Measurements from ENCODE around the gene SERINC2.

SERINC2 gene

DNA sequence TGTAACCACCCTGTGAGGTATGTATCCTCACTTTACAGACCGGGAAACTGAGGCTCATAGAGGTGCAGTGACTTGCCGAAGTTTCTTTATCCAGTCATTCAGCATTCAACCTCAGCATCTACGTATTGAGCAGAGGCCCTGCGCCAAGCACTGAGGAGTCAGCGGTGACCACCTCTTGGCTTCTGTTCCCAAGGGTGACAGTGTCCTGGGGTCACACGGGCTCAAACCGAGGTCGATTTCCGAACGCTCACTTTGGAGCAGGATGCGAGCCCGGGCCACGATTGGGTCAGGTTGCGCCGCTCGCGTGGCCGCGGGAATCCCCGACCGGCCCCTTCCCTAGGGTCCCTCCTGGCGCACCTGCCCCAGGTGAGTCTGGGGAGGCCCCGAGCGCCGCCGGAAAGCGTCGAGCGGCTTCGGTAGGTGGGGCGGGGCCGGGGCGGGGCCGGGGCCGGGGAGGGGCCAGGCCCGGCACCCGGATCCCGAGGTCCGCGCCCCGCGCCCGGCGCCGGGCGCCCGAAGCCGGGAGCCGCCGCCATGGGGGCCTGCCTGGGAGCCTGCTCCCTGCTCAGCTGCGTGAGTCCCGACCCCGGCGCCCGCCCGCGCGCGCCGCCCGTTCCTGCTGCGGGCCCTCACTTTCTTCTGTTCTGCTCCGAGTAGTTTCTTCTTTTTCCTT, at the start of gene SERINC2:
Gene SERINC2, plus strand, starts transcription at position 482 of the 673 bp plus-strand sequence. Its CDS starts 53 bp downstream, at position 535.
- H3K4me3 ChIP-seq, result peak within 1 kb of the TSS; percentile 66
- no peaks in the 10 kb centered on the region; the same call in 1 of the 2 replicates for H3K4me1 ChIP-seq
- peak in 1 of 2 experiments; percentile 48 for DNase-seq (ENCODE audit: low spot score in 2 of 2)
- H3K27me3 ChIP-seq (ENCODE audit: low read depth), result no peaks in the 10 kb centered on the region
- no peaks in the 10 kb centered on the region for H3K9me3 ChIP-seq
- no peaks in the 10 kb centered on the region for H3K36me3 ChIP-seq (replicated peaks)
- in situ Hi-C loops (cut with MboI; ENCODE audit: low sequenced_read_pairs), result no loop called here

- no peaks in the 10 kb centered on the region for H3K4me1 ChIP-seq
- in situ Hi-C loops (cut with MboI; ENCODE audit: low sequenced_read_pairs), result no loop called here
- H3K36me3 ChIP-seq (replicated peaks), result peaks cover 15% of the 10 kb centered on the region
These were observed 48.3 kb upstream of the SERINC2 start for GRCh38 chr1:31364561-31365250.

GRCh38 chr1:31366796-31367195, 46.2 kb upstream of the SERINC2 start:
- in situ Hi-C loops (cut with MboI; ENCODE audit: low sequenced_read_pairs), result no loop called here

More at GRCh38 chr1:31364561-31365250, 48.3 kb upstream of the SERINC2 start:
- DNase-seq (ENCODE audit: low spot score in 2 of 2), result no peak
- no peaks in the 10 kb centered on the region for H3K27me3 ChIP-seq (ENCODE audit: low read depth)
- H3K4me3 ChIP-seq, result no peak overlapping the region
- no peaks in the 10 kb centered on the region for H3K9me3 ChIP-seq

DNA sequence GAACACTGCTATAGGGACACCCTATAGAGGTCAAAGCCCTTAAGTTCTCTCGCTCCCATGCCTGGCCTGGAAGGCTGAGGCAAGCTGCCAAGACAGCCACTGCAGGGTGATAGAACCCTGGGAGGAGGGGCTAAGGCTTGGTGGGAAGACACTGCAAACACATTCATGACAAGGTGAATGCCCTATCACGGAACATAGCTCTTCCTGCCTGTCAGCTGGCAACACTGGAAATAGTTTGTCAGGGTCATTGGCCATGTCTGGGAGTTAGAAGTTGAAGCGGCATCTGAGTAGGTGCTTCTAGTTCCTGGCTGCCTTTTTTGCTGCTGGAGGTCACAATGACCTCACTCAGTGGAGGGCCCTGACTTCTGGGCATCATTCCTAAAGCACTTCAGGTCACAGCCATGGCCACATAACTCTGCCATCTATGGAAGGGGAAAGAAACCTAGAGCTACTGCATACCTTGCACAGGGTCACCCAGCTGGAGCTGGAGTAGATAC, 44.4 kb upstream of the SERINC2 start:
- H3K4me1 ChIP-seq, result peaks cover 9% of the 10 kb centered on the region
- no peak for DNase-seq (ENCODE audit: low spot score in 2 of 2)
- no peaks in the 10 kb centered on the region for H3K9me3 ChIP-seq
- H3K36me3 ChIP-seq (replicated peaks), result peaks cover 15% of the 10 kb centered on the region
- H3K27me3 ChIP-seq (ENCODE audit: low read depth), result no peaks in the 10 kb centered on the region
- in situ Hi-C loops (cut with MboI; ENCODE audit: low sequenced_read_pairs), result no loop called here
- no peak overlapping the region for H3K4me3 ChIP-seq

More at GRCh38 chr1:31366796-31367195, 46.2 kb upstream of the SERINC2 start:
- no peak for DNase-seq (ENCODE audit: low spot score in 2 of 2)
- Histone ChIP-seq H3K9me3 (no peaks in the 10 kb centered on the region), H3K27me3 (ENCODE audit: low read depth) (no peaks in the 10 kb centered on the region), H3K4me1 (no peaks in the 10 kb centered on the region), H3K4me3 (no peak overlapping the region), H3K36me3 (replicated peaks) (peaks cover 15% of the 10 kb centered on the region)

DNA sequence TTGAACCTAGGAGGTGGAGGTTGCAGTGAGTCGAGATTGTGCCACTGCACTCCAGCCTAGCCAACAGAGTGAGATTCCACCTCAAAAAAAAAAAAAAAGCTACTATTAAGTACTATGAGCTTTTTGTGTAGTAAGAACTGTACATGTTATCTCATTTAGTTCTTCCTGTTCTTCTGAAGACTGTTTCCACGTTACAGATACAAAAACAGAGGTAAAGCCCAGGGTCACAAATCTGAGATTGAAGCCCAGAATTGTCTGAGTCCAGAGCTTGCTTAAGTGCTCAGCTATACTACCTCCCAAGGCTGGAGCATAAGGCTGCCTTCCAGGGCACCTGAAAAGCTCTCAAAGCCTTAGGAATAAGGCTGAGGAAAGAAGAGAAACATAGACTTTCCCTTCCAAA, 43.0 kb upstream of the SERINC2 start:
- Histone ChIP-seq H3K4me1 (peaks cover 12% of the 10 kb centered on the region), H3K36me3 (replicated peaks) (peaks cover 11% of the 10 kb centered on the region), H3K4me3 (no peak overlapping the region), H3K27me3 (ENCODE audit: low read depth) (no peaks in the 10 kb centered on the region), H3K9me3 (no peaks in the 10 kb centered on the region)
- DNase-seq (ENCODE audit: low spot score in 2 of 2), result no peak
- in situ Hi-C loops (cut with MboI; ENCODE audit: low sequenced_read_pairs), result no loop called here

GRCh38 chr1:31370565-31370964, 42.4 kb upstream of the SERINC2 start:
- Histone ChIP-seq H3K36me3 (replicated peaks) (peaks cover 8% of the 10 kb centered on the region; the same call in 1 of the 2 replicates), H3K9me3 (no peaks in the 10 kb centered on the region), H3K4me1 (peaks cover 12% of the 10 kb centered on the region), H3K27me3 (ENCODE audit: low read depth) (no peaks in the 10 kb centered on the region), H3K4me3 (no peak overlapping the region)
- DNase-seq (ENCODE audit: low spot score in 2 of 2), result no peak
- in situ Hi-C loops (cut with MboI; ENCODE audit: low sequenced_read_pairs), result no loop called here

- Histone ChIP-seq H3K4me1 (peaks cover 12% of the 10 kb centered on the region), H3K9me3 (no peaks in the 10 kb centered on the region), H3K36me3 (replicated peaks) (peaks cover 5% of the 10 kb centered on the region; the same call in 1 of the 2 replicates), H3K4me3 (no peak overlapping the region), H3K27me3 (ENCODE audit: low read depth) (no peaks in the 10 kb centered on the region)
- no peak for DNase-seq (ENCODE audit: low spot score in 2 of 2)
- in situ Hi-C loops (cut with MboI; ENCODE audit: low sequenced_read_pairs), result no loop called here
These were observed 41.7 kb upstream of the SERINC2 start for GRCh38 chr1:31371121-31371959.

- peaks cover under 1% of the 10 kb centered on the region; the same call in 1 of the 2 replicates for H3K36me3 ChIP-seq (replicated peaks)
- peaks cover 12% of the 10 kb centered on the region for H3K4me1 ChIP-seq
- no peaks in the 10 kb centered on the region for H3K9me3 ChIP-seq
- no peaks in the 10 kb centered on the region for H3K27me3 ChIP-seq (ENCODE audit: low read depth)
- in situ Hi-C loops (cut with MboI; ENCODE audit: low sequenced_read_pairs), result no loop called here
- no peak for DNase-seq (ENCODE audit: low spot score in 2 of 2)
- no peak overlapping the region for H3K4me3 ChIP-seq
These were observed 41.0 kb upstream of the SERINC2 start for GRCh38 chr1:31372051-31372450.

DNA sequence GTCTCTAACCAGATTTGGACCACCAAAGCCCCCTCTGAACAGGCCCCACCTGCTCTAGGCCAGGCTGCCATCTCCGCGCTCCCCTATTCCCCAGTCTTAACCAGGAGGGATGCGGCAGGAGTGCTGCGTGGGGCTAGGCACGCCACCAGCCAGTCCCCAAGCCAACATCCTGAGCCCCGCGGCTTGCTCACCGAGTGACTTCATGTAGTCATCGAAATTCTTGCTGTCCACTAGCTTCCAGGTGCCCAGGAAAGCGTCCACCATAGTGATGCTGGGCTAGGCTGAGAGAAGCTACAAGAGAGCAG, 40.3 kb upstream of the SERINC2 start:
- in situ Hi-C loops (cut with MboI; ENCODE audit: low sequenced_read_pairs), result no loop called here

DNA sequence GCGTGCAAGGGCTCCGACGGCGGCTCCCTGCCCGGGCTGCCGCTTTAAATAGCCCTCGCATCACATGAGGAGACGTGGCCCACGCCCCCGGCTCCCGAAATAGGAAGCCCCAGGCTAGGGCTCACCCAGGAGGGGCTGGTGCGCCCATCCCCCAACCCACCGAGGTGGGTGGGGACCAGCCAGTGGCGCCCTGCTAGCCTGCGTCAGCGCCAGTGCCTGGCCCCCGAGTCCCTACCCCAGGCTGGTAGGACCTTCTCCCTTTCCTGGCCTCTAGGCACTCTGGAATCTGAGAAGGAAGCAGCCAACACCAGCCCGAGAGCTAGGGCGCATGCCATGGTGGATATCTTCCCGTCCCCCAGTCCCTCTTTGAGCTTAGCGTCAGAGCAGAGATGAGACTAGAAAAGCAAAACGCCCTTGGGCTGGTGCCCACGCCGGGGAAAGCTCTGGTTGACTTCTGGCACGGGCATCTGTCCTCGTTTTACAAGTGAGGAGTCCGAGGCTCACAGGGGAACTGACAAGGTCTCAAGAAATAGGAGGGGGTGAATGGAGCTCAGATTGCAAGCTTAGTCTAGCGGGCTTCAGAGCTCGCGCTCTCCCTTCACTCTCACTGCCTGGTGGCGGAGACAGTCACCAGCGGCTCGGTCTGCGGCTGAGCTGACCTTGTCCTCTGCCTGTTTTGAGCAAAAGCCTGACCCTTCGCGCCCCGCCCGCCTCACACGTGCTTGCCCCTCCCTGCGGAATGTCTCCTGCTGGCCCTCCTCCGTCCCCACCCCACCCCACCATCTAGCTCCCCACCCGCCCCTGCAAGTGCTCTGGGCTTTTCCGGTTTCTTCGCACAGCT, 39.7 kb upstream of the SERINC2 start, which contains the start of gene FABP3:
Gene FABP3, minus strand, starts transcription at position 21 of the 841 bp plus-strand sequence. CDS start 62 bp downstream, outside the sequence.
- H3K36me3 ChIP-seq (replicated peaks), result no peaks in the 10 kb centered on the region
- H3K4me1 ChIP-seq, result peaks cover 12% of the 10 kb centered on the region
- H3K9me3 ChIP-seq, result no peaks in the 10 kb centered on the region
- no peaks in the 10 kb centered on the region for H3K27me3 ChIP-seq (ENCODE audit: low read depth)
- peak within 1 kb of the TSS; percentile 1; the same call in 1 of the 2 replicates for H3K4me3 ChIP-seq
- DNase-seq (ENCODE audit: low spot score in 2 of 2), result peak; percentile 72 to 90
- in situ Hi-C loops (cut with MboI; ENCODE audit: low sequenced_read_pairs), result no loop called here

More for the DNA sequence above, 40.3 kb upstream of the SERINC2 start:
- H3K9me3 ChIP-seq, result no peaks in the 10 kb centered on the region
- peaks cover 12% of the 10 kb centered on the region for H3K4me1 ChIP-seq
- H3K27me3 ChIP-seq (ENCODE audit: low read depth), result no peaks in the 10 kb centered on the region
- DNase-seq (ENCODE audit: low spot score in 2 of 2), result no peak
- H3K4me3 ChIP-seq, result no peak overlapping the region
- no peaks in the 10 kb centered on the region for H3K36me3 ChIP-seq (replicated peaks)

DNA sequence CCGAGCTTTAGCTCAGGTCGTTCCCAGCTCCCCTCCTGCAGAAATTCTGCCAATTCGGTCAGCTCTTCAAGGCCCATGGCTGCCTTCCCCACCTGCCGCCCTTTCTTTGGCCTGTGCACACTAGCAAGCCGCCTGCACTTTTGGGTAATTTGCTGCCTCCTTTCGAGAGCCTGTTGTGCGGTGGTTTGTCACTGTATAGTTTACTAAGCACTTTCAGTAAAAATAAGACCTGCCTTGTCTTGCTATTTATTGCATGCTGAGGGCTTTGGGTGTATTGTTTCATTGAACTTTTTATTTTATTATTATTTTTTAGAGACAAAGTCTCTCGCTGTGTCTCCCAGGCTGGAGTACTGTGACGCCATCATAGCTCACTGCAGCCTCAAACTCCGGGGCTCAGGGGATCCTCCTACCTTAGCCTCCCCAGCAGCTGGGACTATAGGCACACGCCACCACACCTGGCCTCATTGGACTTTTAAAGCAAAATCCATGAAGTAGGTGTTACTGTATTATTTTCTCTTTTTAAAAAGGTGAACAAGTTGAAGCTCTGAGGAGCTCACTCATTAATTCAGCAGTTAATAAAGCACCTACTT, 39.0 kb upstream of the SERINC2 start:
- Histone ChIP-seq H3K27me3 (ENCODE audit: low read depth) (no peaks in the 10 kb centered on the region), H3K36me3 (replicated peaks) (no peaks in the 10 kb centered on the region), H3K4me3 (no peak overlapping the region), H3K4me1 (peaks cover 12% of the 10 kb centered on the region), H3K9me3 (no peaks in the 10 kb centered on the region)
- in situ Hi-C loops (cut with MboI; ENCODE audit: low sequenced_read_pairs), result no loop called here
- no peak for DNase-seq (ENCODE audit: low spot score in 2 of 2)

GRCh38 chr1:31374511-31375196, 38.4 kb upstream of the SERINC2 start:
- no peak for DNase-seq (ENCODE audit: low spot score in 2 of 2)
- in situ Hi-C loops (cut with MboI; ENCODE audit: low sequenced_read_pairs), result no loop called here
- no peaks in the 10 kb centered on the region for H3K9me3 ChIP-seq
- H3K36me3 ChIP-seq (replicated peaks), result no peaks in the 10 kb centered on the region
- no peak overlapping the region for H3K4me3 ChIP-seq
- peaks cover 12% of the 10 kb centered on the region for H3K4me1 ChIP-seq
- no peaks in the 10 kb centered on the region for H3K27me3 ChIP-seq (ENCODE audit: low read depth)
